GM12865 (cell line): ENCODE measurements around the gene NID2.
A peak's percentile ranks its signal among the peaks of the same experiment; 100 is the strongest.

ENCODE experiments used
- DNase-seq: peaks from one replicate; pipeline ENCODE4 v3.0.0; 2010; ENCODE audit warnings: low read depth
- H3K4me3 ChIP-seq: 2 replicates; pipeline ENCODE4 v1.5.1; 2011; ENCODE audit warnings: mild to moderate bottlenecking, low read depth, low read length, control low read depth
- TF ChIP-seq, protein P1 (sequence below): IDR thresholded peaks from 2 replicates; pipeline ENCODE4 v1.5.1; 2011; ENCODE audit warnings: low read length, control low read depth, low read depth, inconsistent platforms; ENCODE audit not compliant: insufficient read depth; ENCODE audit errors: missing control alignments

The NID2 gene

DNA sequence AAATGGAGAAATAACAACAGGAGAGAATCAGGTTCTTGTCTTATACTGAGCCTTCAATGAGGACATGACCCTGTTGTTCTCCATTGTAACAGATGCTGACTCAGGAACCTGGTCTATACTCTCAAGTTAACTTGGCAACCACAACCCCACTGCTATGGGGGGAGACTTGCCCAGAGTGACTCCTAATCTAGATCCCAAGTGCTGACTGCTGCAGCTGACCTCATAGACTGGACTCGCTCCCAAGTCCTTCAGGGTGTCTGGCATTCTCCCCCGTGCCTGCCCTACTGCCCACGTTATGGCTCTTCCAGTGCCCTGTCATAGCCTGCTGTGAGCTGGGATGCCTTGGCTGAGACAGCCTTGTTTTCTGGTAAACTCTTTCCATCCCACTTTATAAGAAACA is 37.1 kb downstream of the NID2 start:
- TF ChIP-seq, protein P1, sequence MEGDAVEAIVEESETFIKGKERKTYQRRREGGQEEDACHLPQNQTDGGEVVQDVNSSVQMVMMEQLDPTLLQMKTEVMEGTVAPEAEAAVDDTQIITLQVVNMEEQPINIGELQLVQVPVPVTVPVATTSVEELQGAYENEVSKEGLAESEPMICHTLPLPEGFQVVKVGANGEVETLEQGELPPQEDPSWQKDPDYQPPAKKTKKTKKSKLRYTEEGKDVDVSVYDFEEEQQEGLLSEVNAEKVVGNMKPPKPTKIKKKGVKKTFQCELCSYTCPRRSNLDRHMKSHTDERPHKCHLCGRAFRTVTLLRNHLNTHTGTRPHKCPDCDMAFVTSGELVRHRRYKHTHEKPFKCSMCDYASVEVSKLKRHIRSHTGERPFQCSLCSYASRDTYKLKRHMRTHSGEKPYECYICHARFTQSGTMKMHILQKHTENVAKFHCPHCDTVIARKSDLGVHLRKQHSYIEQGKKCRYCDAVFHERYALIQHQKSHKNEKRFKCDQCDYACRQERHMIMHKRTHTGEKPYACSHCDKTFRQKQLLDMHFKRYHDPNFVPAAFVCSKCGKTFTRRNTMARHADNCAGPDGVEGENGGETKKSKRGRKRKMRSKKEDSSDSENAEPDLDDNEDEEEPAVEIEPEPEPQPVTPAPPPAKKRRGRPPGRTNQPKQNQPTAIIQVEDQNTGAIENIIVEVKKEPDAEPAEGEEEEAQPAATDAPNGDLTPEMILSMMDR, result no peak
- DNase-seq, result no peak
- no peak overlapping the region for H3K4me3 ChIP-seq

GRCh38 chr14:52029881-52030280 is 39.0 kb downstream of the NID2 start:
- TF ChIP-seq, protein P1, result no peak
- no peak for DNase-seq
- no peak overlapping the region for H3K4me3 ChIP-seq

DNA sequence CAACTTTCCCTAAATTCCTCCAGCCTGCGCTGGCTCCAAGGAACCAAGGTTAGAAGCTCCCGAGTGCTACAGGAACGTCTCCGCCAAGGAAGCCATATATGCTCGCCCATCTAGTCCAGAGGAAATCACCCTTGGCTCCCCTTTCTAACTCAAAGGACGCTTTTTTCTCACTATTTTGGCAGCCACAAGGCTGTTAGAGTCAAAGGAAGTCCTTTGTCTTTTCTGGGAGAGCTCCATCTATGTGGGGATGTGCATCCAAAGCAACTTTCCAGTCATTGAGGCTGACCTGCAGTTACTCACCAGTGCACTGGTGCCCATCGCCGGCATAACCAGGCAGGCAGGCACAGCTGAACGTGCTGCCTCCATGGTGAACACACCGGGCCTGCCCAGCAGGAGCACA is 42.0 kb downstream of the NID2 start:
- DNase-seq, result no peak
- TF ChIP-seq, protein P1, result no peak
- H3K4me3 ChIP-seq, result no peak overlapping the region

DNA sequence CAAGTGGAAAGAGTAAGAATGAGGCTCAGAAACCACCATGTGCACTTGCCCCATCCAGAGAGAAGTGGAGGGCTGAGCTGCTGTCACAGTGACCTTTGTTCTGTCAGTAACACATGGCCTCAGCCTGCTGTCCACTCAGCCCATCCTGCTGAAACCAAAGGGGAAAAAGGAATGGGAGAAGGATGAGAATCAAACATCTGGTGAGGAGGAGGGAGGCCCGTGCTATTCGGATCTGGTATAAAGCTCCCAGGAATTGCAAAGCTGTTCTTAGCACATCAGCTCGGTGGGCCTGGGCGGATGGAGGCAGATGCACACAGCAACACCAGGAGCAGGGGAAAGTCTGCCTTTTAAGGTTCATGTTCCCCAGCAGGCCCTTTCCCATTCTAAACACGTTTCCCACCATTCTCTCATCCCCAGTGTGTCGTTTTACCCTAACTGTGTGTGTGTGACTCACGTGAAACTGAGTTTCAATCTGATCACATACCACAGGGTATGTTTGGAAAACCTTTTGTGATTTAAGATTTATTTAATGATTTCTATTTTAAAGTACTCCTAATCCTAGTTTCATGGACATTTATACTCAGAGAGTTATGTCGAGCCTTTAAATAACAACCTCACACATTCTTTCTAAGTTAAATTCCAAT is 42.7 kb downstream of the NID2 start:
- no peak for DNase-seq
- TF ChIP-seq, protein P1, result no peak
- no peak overlapping the region for H3K4me3 ChIP-seq

- DNase-seq, result no peak
- H3K4me3 ChIP-seq, result no peak overlapping the region
- TF ChIP-seq, protein P1, result no peak
Observed at GRCh38 chr14:52025310-52025709, 43.5 kb downstream of the NID2 start.

DNA sequence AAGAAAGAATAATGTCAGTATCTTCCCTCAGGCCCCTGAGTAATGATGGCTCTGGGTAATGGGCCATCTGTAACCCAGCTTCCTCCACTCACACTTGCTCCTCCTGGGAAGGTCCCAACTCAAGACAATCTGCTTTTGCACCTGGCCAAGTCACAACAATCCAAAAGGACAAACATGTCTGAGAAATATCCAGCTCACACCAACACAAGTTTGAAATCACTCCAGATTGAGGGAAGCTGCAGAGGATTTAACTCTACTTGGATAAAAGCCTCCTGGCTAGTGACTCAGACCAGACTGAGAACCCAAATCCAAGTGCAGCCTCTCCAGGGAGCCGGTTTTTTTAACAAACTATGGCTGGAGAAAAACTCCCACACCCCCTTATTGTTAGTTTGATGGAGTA is 45.3 kb downstream of the NID2 start:
- no peak for DNase-seq
- no peak overlapping the region for H3K4me3 ChIP-seq
- TF ChIP-seq, protein P1, result no peak

DNA sequence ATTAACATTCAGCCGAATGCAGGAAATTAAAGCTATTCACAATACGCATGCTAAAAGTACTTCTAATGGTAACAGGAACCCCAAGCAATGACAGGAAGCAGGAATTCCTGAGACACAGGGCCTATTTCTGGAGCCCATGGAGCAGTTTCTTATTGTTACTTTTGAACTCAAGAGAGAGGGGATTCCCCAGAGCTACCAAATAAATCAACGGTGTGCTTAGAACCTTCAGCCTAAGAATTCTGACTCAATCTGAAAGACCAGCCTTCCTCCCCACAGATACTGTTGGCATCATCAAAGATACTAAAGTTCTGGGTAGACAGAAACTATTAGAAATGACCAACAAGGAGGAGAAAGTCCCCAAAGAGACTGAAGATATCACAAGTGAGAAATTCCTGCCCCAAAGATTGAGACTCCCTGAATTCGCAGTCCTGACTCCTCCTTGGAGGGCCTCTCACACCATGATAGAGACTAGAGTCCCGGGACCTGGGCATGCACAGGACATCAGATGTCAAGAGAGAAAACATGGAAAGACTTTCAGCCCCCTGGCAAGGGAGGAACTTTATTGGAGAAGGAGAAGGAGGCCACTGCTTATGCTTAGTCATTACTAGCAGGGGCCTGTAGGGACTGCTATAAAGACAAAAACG is 46.8 kb downstream of the NID2 start:
- DNase-seq, result peak; percentile 76
- H3K4me3 ChIP-seq, result no peak overlapping the region

More for the DNA sequence above, 46.8 kb downstream of the NID2 start:
- TF ChIP-seq, protein P1, result no peak
